Myocyte (in vitro differentiated cells): ENCODE data around the gene MRFAP1L1. TPM values are rescaled to one million over a fixed set of nuclear protein-coding genes. Genes with fewer than 3 reads are reported as not detected.
"Not testable (repeated sequence)": the region's sequence is repeated elsewhere in the genome, so short reads cannot be mapped to it uniquely, and the experiment has no call there.

Source experiments
- DNase-seq: peaks from one replicate; pipeline ENCODE4 v3.0.0-alpha.2; 2012; ENCODE audit warnings: low read depth
- total RNA-seq: library from RNA; depleted of rRNA; stranded (reverse); fragments of >200 nt; gene quantifications from 2 replicates; pipeline ENCODE4 v1.2.3, GENCODE V29; 2014

Gene MRFAP1L1
- total RNA-seq, 1 donor from 2014 or later = 69.2 TPM

GRCh38 chr4:6692379-6692778 lies 17.3 kb downstream of the MRFAP1L1 start:
- DNase-seq = no peak

- DNase-seq = no peak
Observed at GRCh38 chr4:6689506-6689960, 20.1 kb downstream of the MRFAP1L1 start.

GRCh38 chr4:6688879-6689505 lies 20.7 kb downstream of the MRFAP1L1 start:
- peak; percentile 97 for DNase-seq

- DNase-seq = peak; percentile 43
Observed at GRCh38 chr4:6687947-6688878, 21.5 kb downstream of the MRFAP1L1 start.

- DNase-seq = no peak
Observed at GRCh38 chr4:6686104-6686787, 23.4 kb downstream of the MRFAP1L1 start.

- no peak for DNase-seq
Observed at GRCh38 chr4:6684656-6685055, 25.0 kb downstream of the MRFAP1L1 start.

GRCh38 chr4:6682862-6683590 lies 26.6 kb downstream of the MRFAP1L1 start:
- no peak for DNase-seq

GRCh38 chr4:6681191-6681590 lies 28.5 kb downstream of the MRFAP1L1 start:
- DNase-seq = no peak

- DNase-seq = peak; percentile 28
Observed at GRCh38 chr4:6680372-6681034, 29.2 kb downstream of the MRFAP1L1 start.

GRCh38 chr4:6676722-6677558 lies 32.7 kb downstream of the MRFAP1L1 start:
- no peak for DNase-seq

GRCh38 chr4:6674500-6675149 lies 35.0 kb downstream of the MRFAP1L1 start:
- DNase-seq = peak; percentile 24

GRCh38 chr4:6673660-6674499 lies 35.8 kb downstream of the MRFAP1L1 start:
- DNase-seq = peak; percentile 96

- DNase-seq = peak; percentile 34
Observed at GRCh38 chr4:6673191-6673659, 36.4 kb downstream of the MRFAP1L1 start.

GRCh38 chr4:6672541-6673190 lies 37.0 kb downstream of the MRFAP1L1 start:
- DNase-seq = not testable (repeated sequence)

- DNase-seq = no peak
Observed at GRCh38 chr4:6672131-6672530, 37.5 kb downstream of the MRFAP1L1 start.

GRCh38 chr4:6671648-6672047 lies 38.0 kb downstream of the MRFAP1L1 start:
- no peak for DNase-seq

GRCh38 chr4:6668391-6668790 lies 41.3 kb downstream of the MRFAP1L1 start:
- DNase-seq = peak; percentile 47

- DNase-seq = no peak
Observed at GRCh38 chr4:6665320-6665654, 44.4 kb downstream of the MRFAP1L1 start.
